ENCODE results near the gene PDHX. TPM values are rescaled to one million over a fixed set of nuclear protein-coding genes. Genes with fewer than 3 reads are reported as not detected.

The PDHX gene
- total RNA-seq, 1 donor from 2014 or later = 35.7 TPM

Other genes starting within 250 kb of the PDHX start
- gene APIP, start 239 bp upstream of the PDHX start, total RNA-seq = 26.8 and 29.6 TPM in 2 replicates
- 488 and 489 TPM in 2 replicates for gene CD44, start 222.6 kb downstream of the PDHX start, total RNA-seq